Osteoblast (primary cell): ENCODE measurements around the gene GTF2IRD1. TPM values are rescaled to one million over a fixed set of nuclear protein-coding genes. Genes with fewer than 3 reads are reported as not detected.
"Not testable (repeated sequence)": the region's sequence is repeated elsewhere in the genome, so short reads cannot be mapped to it uniquely, and the experiment has no call there.

Source experiments
- DNase-seq: peaks from one replicate; pipeline ENCODE4 v3.0.0; 2011; ENCODE audit warnings: low spot score, mixed read lengths; ENCODE audit not compliant: insufficient read length; ENCODE audit errors: missing footprints
- H2AFZ ChIP-seq: 2 replicates; pipeline ENCODE4 v1.6.0; 2011; ENCODE audit warnings: mild to moderate bottlenecking, low read length
- H3K27ac ChIP-seq: 2 replicates; pipeline ENCODE4 v1.5.1; 2011; ENCODE audit warnings: mild to moderate bottlenecking, low read depth, low read length, moderate library complexity
- H3K27me3 ChIP-seq: 2 replicates; pipeline ENCODE4 v1.6.0; 2012; ENCODE audit warnings: mild to moderate bottlenecking, control low read depth, inconsistent platforms, low read length, moderate library complexity; ENCODE audit not compliant: insufficient read depth
- H3K36me3 ChIP-seq: 2 replicates; pipeline ENCODE4 v1.5.1; 2011; ENCODE audit warnings: mild to moderate bottlenecking, low read length, control low read depth, moderate library complexity; ENCODE audit not compliant: insufficient read depth
- H3K4me1 ChIP-seq: 2 replicates; pipeline ENCODE4 v1.5.1; 2011; ENCODE audit warnings: mild to moderate bottlenecking, low read length, control low read depth, moderate library complexity; ENCODE audit not compliant: insufficient read depth
- H3K4me2 ChIP-seq: 2 replicates; pipeline ENCODE4 v1.6.0; 2011; ENCODE audit warnings: mild to moderate bottlenecking, low read length; ENCODE audit not compliant: insufficient read depth
- H3K4me3 ChIP-seq: fragments of 200-600 bp; sonication (generic); 3 replicates; pipeline ENCODE4 v1.5.1; 2012; ENCODE audit warnings: mild to moderate bottlenecking, low read length, inconsistent platforms; ENCODE audit not compliant: insufficient read depth
- H3K79me2 ChIP-seq: 2 replicates; pipeline ENCODE4 v1.6.0; 2012; ENCODE audit warnings: mild to moderate bottlenecking, low read length, control low read depth, inconsistent platforms; ENCODE audit not compliant: insufficient read depth
- H3K9me3 ChIP-seq: 2 replicates; pipeline ENCODE4 v1.5.1; 2011; ENCODE audit warnings: low read depth, low read length, control low read depth
- H4K20me1 ChIP-seq: 2 replicates; pipeline ENCODE4 v1.6.0; 2012; ENCODE audit warnings: mild to moderate bottlenecking, low read length, control low read depth; ENCODE audit not compliant: insufficient read depth
- CTCF ChIP-seq: IDR thresholded peaks from 2 replicates; pipeline ENCODE4 v1.5.1; 2011; ENCODE audit warnings: mild to moderate bottlenecking, low read depth, low read length, moderate library complexity; ENCODE audit errors: extremely low read depth
- total RNA-seq: library from RNA; depleted of rRNA; stranded (reverse); fragments of >200 nt; gene quantifications from 2 replicates; pipeline ENCODE4 v1.2.3, GENCODE V29; 2012

Gene GTF2IRD1
- total RNA-seq, 1 donor = 15.9 TPM

GRCh38 chr7:74410772-74411171 lies 42.9 kb upstream of the GTF2IRD1 start:
- Histone ChIP-seq H3K4me1 (no peaks in the 10 kb centered on the region), H3K36me3 (no peaks in the 10 kb centered on the region), H3K27ac (no peak overlapping the region), H3K4me2 (no peak overlapping the region), H3K4me3 (no peak overlapping the region), H3K79me2 (no peaks in the 10 kb centered on the region), H3K9me3 (no peaks in the 10 kb centered on the region), H3K27me3 (no peaks in the 10 kb centered on the region), H4K20me1 (no peaks in the 10 kb centered on the region), H2AFZ (no peak overlapping the region)
- no peak for TF ChIP-seq CTCF
- DNase-seq = no peak

GRCh38 chr7:74411571-74411970 lies 42.1 kb upstream of the GTF2IRD1 start:
- not testable (repeated sequence) for H3K36me3 ChIP-seq, H4K20me1 ChIP-seq, H3K79me2 ChIP-seq, H3K27me3 ChIP-seq, H3K9me3 ChIP-seq, H2AFZ ChIP-seq, H3K4me2 ChIP-seq, H3K4me1 ChIP-seq, H3K27ac ChIP-seq, DNase-seq, H3K4me3 ChIP-seq

- H3K4me3 ChIP-seq = no peak overlapping the region
- H3K27me3 ChIP-seq = no peaks in the 10 kb centered on the region
- no peak for DNase-seq
- no peaks in the 10 kb centered on the region for H3K9me3 ChIP-seq
- no peak for TF ChIP-seq CTCF
- no peak overlapping the region for H2AFZ ChIP-seq
- no peaks in the 10 kb centered on the region for H3K4me1 ChIP-seq
- no peak overlapping the region for H3K4me2 ChIP-seq
- no peaks in the 10 kb centered on the region for H3K36me3 ChIP-seq
- H3K27ac ChIP-seq = no peak overlapping the region
- H3K79me2 ChIP-seq = no peaks in the 10 kb centered on the region
- no peaks in the 10 kb centered on the region for H4K20me1 ChIP-seq
Observed at GRCh38 chr7:74412056-74412455, 41.6 kb upstream of the GTF2IRD1 start.

- Histone ChIP-seq H3K4me1 (no peaks in the 10 kb centered on the region), H4K20me1 (no peaks in the 10 kb centered on the region), H2AFZ (no peak overlapping the region), H3K79me2 (no peaks in the 10 kb centered on the region), H3K27ac (no peak overlapping the region), H3K36me3 (no peaks in the 10 kb centered on the region), H3K4me2 (no peak overlapping the region), H3K4me3 (no peak overlapping the region), H3K9me3 (no peaks in the 10 kb centered on the region), H3K27me3 (no peaks in the 10 kb centered on the region)
- TF ChIP-seq CTCF = no peak
- DNase-seq = no peak
Observed at GRCh38 chr7:74412603-74413002, 41.1 kb upstream of the GTF2IRD1 start.

- H3K4me3 ChIP-seq, H3K27ac ChIP-seq, H3K4me1 ChIP-seq, H3K36me3 ChIP-seq, H2AFZ ChIP-seq, H3K9me3 ChIP-seq, H3K27me3 ChIP-seq, H3K79me2 ChIP-seq, H3K4me2 ChIP-seq, H4K20me1 ChIP-seq: not testable (repeated sequence)
- peak; percentile 43 for DNase-seq
Observed at GRCh38 chr7:74414595-74415333, 38.9 kb upstream of the GTF2IRD1 start.
